Jurkat, Clone E6-1 (cell line): ENCODE results near the gene IL3RA.
"Not testable (repeated sequence)": the region's sequence is repeated elsewhere in the genome, so short reads cannot be mapped to it uniquely, and the experiment has no call there.

Source experiments
- DNase-seq: peaks from one replicate; pipeline ENCODE4 v3.0.0-alpha.2; 2011; ENCODE audit warnings: low read depth, low spot score
- H3K4me3 ChIP-seq: 2 replicates; pipeline ENCODE4 v1.5.1; 2011; ENCODE audit warnings: mild to moderate bottlenecking, low read length, control low read depth, moderate library complexity

IL3RA gene

DNA sequence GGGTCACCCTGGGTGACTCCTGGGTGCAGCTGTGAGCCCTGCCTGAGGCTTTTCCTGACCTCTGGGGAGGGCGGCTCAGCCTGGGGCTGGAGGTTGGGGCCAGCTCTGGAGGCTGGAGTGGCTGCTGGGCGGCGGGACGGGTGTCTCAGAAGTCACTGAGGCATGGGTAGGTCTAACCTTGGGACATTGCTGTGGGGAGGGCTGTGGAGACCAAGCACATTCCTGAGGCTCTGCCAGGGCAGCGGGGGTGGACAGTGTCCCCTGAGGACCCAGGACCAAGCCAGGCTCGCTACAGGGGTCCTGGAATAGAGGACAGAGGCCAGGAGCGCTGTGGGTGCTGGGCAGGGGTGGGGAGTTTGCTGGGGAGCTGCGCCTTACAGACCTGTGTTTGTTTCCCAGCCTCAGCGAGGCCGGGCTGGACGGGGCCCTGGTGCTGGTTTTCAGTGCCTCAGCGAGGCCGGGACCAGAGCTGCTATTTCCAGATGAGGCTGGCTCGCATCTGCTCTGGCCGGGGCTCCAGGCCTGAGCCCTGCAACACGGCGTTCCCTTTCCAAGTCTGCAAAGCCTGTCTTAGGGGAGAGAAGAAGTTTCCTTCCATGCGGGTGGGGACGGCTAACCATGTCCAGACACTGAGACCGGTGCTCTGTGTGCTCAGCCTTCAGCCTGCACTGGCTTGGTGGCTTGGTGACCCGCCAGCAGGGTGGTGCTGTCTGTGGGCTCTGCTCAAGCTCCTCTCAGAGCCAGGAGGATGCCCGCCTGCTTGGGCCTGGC lies 58.3 kb downstream of the IL3RA start:
- DNase-seq: no peak
- H3K4me3 ChIP-seq: no peak overlapping the region

DNA sequence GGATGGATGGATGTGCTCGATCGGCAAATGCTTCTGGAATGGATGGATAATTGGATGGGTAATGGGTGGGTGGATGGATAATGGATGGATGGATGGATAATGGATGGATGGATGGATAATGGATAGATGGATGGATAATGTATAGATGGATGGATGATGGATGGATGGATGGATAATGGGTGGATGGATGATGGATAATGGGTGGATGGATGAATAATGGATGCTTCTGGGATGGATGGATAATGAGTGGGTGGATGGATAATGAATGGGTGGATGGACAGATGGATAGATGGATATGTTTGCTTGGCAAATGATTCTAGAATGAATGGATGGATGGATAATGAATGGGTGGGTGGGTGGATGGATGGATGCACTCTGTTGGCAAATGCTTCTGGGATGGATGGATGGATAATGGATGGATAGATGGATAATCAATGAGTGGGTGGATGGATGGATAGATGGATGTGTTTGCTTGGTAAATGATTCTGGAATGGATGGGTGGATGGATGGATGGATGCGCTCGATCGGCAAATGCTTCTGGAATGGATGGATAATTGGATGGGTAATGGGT lies 59.1 kb downstream of the IL3RA start:
- no peak overlapping the region for H3K4me3 ChIP-seq
- DNase-seq: no peak

DNA sequence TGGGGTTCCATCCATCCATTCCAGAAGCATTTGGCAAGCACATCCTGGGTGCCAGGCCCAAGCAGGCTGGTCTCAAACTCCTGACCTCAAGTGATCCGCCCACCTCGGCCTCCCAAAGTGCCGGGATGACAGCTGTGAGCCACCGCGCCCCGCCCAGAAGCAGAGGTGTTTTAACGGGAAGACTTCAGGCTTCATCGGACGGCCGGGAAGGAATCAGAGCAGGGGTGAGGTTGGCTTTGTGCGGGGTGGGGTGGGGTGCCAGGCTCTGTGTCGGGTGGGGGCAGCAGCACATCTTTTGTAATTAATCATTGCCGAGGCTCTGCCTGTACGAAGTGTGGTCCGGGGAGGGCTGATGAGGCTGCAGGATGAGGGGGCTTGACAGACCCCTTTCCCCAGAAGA lies 60.4 kb downstream of the IL3RA start:
- no peak overlapping the region for H3K4me3 ChIP-seq
- no peak for DNase-seq

DNA sequence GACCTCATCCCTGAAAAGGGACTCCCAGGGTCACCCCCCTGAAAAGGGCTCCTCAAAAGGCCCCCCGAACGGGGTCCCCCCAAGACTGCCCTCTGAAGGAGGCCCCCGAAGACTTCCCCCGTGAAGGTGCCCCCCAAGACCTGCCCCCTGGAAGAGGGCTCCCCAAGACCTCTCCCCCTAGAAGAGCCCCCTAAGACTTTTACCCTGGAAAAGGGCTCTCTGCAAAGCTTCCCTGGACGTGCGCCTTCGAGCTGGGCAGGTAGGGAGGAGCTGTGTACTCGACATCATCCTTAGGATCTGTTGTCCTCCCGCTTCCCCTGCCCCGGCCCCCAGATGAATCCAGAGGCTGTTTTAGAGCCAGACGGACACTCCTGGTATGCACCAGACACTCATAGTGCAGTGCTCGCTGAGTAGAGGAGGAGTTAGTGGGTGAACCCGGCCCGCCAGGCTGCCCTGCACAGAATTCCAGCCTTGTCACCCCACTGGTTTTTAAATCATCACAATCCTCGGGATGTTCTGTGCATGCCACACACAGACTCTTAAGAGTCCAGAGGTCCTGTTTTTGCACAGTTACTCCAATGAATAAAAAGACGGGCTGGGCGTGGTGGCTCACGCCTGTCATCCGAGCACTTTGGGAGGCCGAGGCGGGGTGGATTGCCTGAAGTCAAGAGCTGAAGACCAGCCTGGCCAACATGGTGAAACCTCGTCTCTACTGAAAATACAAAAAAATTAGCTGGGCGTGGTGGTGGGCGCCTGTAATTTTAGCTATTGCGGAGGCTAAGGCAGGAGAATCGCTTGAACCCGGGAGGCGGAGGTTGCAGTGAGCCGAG lies 61.1 kb downstream of the IL3RA start:
- DNase-seq: no peak
- no peak overlapping the region for H3K4me3 ChIP-seq

DNA sequence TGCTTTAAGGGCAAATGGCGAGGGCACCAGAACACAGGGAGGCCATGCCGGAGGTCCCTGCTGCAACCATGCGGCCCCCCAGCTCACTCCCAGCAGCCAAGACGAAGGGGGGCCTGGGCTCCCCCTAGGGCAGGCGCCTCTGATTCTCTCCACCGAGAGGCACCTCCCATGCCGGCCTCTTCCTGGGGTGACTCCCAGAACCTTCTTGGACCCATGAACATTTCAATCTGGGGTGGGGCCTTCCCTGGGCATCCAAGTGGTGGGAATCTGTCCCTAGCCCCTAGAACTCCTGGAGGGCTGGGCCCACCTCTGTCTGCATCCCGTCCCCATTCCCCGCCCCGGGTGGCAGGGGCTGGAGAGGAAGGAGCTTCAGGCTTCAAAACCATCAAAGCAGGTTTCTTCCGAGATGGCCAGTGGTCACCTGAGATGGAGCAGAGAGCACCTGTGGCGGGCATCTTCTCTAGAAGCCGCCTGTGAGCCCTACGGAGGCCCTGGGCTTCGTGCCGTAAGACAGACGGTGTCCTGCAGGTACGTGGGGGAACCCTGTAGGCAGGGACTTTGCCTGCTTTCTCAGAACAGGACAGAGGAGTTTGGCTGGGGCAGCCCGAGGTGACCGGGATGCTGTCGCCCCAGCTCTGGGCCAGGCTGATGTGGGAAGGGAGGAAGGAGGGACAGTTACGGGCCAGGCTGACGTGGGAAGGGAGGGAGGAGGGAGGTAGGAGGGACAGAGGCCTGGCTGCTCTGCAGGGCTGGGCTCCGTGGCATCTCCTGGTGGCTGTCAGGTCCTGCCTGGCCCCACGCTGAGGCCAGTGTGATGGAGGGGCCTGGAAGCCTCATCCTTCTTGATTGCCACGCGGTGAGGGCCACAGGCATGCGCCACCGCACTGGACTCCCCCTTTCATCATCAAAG lies 62.1 kb downstream of the IL3RA start:
- no peak for DNase-seq
- H3K4me3 ChIP-seq: no peak overlapping the region

DNA sequence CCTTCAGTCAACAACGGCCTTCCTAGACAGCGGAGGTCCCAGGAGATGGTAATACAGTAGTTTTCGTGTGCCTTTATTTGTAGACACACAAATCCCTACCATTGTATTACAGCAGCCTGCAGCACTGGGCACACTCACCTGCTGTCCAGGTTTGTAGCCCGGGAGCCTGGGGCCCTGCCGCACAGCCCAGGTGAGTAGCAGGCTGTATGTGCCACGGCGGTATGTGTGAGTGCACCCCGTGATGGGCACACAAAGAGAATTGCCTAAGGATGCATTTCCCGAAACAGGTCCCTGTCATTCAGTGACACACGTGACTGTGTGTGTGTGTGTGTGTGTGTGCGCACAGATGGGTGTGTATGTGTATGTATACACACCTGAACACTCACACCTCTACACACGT lies 63.5 kb downstream of the IL3RA start:
- no peak for DNase-seq
- H3K4me3 ChIP-seq: no peak overlapping the region

DNA sequence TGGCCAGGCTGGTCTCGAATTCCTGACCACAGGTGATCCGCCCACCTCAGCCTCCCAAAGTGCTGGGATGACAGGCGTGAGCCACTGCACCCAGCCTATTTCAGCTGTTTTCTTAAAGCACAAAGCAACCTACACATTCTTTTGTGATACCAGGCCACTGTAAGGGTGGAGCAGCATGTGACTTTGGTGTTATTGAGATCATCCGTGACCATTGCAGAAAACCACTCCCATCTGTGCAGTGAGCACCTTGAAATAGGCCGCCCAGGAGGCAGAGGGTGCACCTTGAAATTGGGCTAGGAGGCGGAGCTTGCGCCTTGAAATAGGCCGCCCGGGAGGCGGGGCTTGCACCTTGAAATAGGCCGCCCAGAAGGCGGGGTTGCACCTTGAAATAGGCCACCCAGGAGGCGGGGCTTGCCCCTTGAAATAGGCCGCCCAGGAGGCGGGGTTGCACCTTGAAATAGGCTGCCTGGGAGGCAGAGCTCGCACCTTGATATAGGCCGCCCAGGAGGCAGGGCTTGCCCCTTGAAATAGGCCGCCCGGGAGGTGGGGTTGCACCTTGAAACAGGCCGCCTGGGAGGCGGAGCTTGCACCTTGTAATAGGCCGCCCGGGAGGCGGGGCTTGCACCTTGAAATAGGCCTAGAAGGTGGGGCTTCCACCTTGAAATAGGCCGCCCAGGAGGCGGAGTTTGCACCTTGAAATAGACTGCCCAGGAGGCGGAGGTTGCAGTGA lies 64.3 kb downstream of the IL3RA start:
- H3K4me3 ChIP-seq: no peak overlapping the region
- no peak for DNase-seq

DNA sequence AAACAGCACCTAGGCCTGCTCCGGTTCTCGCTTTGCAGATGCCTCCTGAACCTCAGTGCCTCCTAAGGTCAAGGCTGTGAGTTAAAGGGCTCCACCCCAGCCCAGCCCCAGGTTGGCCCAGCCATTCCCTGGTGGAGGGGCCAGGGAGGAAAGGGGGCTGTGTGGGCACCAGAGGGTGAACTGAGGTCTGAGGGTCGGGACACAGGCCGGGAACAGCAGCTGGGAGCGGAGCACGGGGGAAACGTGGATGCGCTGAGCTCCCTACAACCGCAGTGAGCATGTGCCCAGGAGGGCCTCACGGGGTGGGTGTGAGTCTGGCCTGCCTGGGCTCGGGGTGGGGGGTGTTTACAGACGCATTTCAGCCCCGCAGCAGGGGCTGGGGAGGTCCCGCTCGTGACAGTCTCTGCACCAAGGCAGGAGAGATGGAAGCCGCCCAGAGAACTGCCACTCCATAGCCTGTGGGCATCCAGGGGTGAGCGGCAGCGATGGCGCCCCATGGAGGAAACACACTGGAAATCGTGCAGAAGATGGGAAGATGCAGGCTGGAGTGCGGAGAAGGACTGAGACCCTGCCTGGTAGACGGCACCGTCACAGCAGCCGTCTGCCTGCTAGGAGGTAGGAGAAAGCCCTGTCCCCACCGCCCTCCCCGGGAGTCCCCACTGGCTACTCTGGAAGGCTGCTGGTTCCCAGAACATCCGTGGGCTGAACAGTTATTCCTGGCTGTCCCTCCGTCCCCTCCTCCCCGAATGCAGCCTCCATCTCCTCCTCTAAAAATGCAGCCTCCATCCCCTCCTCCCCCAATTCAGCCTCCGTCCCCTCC lies 65.2 kb downstream of the IL3RA start:
- no peak for DNase-seq
- H3K4me3 ChIP-seq: no peak overlapping the region

DNA sequence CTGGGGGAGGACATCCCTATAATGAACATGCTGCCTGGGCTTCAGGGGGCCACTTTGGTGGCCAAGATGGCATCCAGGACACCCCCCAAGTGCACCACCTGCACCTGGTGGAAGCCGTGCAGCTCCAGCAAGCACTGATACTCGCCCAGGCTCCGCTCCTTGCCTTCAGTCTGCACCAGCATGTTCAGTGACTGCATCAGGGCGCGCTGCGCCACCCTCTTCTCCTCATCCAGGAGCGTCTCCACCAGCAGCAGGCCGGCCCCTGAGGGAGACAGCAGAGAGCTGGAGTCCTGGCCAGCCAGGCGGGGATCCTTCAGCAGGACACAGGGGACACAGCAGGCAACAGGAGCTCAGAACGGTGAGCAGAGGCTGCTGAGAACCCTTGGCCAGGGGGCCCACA lies 66.6 kb downstream of the IL3RA start:
- DNase-seq: no peak
- H3K4me3 ChIP-seq: no peak overlapping the region

DNA sequence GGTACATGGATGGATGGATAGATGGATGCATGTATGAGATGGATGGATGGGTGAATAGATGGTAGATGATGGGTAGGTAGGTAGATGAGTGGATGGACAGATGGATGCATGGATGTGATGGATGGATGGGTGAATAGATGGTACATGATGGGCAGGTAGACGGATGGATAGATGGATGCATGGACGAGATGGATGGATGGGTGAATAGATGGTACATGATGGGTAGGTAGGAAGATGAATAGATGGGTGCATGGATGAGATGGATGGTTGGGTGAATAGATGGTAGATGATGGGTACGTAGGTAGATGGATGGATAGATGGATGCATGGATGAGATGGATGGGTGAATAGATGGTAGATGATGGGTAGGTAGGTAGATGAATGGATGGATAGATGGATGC lies 67.3 kb downstream of the IL3RA start:
- not testable (repeated sequence) for DNase-seq, H3K4me3 ChIP-seq

DNA sequence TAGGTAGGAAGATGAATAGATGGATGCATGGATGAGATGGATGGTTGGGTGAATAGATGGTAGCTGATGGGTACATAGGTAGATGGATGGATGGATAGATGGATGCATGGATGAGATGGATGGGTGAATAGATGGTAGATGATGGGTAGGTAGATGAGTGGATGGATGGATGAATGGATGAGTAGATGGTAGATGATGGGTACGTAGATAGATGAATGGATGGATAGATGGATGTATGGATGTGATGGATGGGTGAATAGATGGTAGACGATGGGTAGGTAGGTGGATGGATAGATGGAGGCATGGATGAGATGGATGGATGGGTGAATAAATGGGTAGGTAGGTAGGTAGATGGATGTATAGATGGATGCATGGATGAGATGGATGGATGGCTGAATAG lies 69.2 kb downstream of the IL3RA start:
- DNase-seq, H3K4me3 ChIP-seq: not testable (repeated sequence)

DNA sequence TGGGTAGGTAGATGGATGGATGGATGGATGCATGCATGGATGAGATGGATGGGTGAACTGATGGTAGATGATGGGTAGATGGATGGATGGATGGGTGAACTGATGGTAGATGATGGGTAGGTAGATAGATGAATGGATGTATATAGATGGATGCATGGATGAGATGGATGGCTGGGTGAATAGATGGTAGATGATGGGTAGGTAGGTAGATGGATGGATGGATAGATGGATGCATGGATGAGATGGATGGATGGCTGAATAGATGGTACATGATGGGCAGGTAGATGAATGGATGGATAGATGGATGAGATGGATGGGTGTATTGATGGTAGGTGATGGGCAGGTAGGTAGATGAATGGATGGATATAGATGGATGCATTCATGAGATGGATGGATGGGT lies 70.5 kb downstream of the IL3RA start:
- H3K4me3 ChIP-seq: no peak overlapping the region
- no peak for DNase-seq

DNA sequence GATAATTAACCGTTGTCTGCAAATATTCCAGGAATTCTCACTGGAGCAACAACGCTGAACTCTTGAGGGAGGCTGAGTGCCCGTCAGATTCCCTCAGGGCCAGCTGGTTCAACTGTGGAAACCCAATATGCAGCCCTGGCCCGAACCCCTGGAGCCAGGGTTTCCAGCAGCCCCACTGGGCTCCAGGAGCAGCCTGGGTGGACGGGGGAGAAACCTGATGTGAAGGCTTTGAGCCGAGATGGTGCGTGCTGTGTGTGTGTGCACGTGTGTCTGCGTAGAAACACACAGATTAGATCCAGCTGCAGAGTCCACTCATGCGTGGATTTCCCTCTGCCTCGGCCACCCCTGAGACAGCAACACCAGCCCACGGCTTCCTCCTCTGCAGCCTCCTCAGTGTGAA lies 74.7 kb downstream of the IL3RA start:
- no peak overlapping the region for H3K4me3 ChIP-seq
- no peak for DNase-seq

DNA sequence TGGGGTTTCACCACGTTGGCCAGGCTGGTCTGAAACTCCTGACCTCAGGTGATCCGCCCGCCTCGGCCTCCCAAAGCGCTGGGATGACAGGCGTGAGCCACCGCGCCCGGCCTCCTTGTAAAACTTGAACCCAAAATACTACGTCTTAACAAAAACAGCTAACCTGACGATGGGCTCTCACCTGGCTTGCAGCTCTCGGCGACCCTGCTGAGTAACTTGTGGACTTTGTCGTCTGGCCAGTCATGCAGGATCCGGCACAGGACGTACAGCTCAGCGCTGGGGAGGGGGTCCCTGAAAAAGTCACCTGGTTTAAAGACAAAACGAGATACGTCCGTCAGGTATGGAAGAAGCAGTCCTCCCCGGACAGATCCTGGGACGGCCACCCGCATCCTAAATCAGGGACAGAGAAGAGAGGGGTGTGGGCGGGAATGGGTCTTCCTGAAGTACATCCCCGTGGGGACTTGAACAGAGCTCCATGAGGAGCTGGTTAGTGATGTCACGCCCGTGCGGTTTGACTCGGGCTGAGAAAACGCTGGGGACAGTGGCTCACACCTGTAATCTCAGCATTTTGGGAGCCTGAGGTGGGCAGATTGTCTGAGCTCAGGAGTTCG lies 76.1 kb downstream of the IL3RA start:
- no peak for DNase-seq
- no peak overlapping the region for H3K4me3 ChIP-seq

DNA sequence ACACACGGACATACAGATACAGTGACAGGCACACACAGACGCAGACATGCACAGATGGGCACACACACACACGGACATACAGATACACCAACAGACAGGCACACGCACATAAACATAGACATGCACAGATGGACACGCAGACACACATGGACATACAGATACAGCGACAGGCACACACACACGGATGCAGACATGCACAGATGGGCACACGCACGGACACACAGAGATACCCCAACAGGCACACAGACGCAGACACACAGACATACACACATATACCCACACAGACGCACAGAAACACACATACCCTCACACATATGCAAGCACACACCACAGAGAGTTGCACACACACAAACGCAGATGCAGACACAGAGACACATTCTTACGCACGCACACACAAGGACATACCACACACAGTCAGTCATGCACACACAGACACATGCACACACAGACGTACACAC lies 79.8 kb downstream of the IL3RA start:
- DNase-seq: no peak

DNA sequence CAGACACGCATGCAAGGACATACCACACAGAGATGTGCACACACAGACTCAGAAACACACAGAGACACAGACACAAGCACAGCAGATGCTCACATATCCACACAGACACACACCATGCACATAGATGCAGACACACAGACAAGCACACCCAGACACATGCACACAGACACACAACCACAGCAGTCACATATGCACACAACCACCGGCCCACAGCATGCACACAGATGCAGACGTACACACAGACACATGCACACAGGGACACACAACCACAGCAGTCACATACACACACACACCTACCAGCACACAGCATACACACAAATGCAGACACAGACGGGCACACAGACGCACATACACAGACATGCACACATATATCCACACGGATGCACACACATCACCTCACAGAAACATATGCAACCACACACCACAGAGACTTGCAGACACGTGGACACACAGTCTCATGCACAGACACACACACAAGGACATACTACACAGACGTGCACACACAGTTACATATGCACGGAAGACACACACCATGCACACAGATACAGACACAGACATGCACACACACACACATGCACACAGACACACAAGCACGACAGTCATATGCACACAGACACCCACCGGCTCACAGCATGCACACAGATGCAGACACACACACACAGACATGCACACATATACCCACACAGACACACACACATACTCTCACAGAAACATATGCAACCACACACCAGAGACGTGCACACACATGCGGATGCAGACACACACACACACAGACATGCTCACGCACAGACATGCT lies 80.6 kb downstream of the IL3RA start:
- DNase-seq: no peak
- no peak overlapping the region for H3K4me3 ChIP-seq

More for the DNA sequence above, 79.8 kb downstream of the IL3RA start:
- H3K4me3 ChIP-seq: no peak overlapping the region
